ENCODE data around the gene KCTD20.
A peak's percentile ranks its signal among the peaks of the same experiment; 100 is the strongest.
"Not testable (repeated sequence)": the region's sequence is repeated elsewhere in the genome, so short reads cannot be mapped to it uniquely, and the experiment has no call there.

Gene KCTD20

DNA sequence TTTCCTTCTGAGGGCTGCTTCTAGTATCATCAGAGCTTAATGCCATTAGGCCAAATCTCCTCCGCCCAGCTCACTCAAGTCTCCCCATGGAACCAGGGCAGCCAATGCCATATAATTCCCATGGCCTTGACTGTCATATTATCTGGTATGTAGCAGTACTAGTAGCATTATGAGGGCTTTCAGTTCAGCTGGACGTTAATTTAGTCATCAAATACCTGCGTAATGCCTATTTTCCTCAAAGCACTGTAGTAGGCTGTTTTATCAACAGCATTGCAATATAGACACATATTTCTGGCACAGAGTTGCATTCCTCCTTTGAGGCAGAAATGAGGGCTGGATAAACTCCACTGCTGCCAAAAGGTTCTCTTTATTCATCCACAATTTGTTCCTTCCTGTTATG lies 1.7 kb downstream of the KCTD20 start:
- TF ChIP-seq, protein P1, sequence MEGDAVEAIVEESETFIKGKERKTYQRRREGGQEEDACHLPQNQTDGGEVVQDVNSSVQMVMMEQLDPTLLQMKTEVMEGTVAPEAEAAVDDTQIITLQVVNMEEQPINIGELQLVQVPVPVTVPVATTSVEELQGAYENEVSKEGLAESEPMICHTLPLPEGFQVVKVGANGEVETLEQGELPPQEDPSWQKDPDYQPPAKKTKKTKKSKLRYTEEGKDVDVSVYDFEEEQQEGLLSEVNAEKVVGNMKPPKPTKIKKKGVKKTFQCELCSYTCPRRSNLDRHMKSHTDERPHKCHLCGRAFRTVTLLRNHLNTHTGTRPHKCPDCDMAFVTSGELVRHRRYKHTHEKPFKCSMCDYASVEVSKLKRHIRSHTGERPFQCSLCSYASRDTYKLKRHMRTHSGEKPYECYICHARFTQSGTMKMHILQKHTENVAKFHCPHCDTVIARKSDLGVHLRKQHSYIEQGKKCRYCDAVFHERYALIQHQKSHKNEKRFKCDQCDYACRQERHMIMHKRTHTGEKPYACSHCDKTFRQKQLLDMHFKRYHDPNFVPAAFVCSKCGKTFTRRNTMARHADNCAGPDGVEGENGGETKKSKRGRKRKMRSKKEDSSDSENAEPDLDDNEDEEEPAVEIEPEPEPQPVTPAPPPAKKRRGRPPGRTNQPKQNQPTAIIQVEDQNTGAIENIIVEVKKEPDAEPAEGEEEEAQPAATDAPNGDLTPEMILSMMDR (conservative IDR thresholded peaks at IDR 0.05; ENCODE audit: low read length), result no peak
- DNase-seq (ENCODE audit: low read depth), result peak; percentile 83
- peak overlapping the region; percentile 85 for H3K4me3 ChIP-seq (ENCODE audit: low read length)

DNA sequence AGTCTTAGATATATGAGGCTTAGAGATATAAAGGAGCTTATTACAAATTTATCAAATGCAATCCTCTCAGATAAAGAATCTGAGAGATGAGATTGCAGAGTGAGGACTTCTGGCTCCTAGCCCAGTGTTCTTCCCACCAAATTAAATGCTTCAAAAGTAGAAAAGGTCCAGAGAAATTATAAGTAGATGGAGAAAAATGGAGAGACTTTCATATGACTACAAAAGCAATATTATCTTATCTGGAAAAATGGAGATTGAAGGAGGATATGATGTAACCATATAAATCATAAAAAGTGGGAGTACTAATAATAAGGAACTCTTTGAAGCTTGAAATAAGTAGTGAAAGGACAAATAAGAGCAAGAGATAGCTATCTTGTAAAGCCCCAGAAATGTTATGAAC lies 2.8 kb downstream of the KCTD20 start:
- TF ChIP-seq, protein P1 (conservative IDR thresholded peaks at IDR 0.05; ENCODE audit: low read length), result no peak
- no peak for DNase-seq (ENCODE audit: low read depth)
- no peak overlapping the region for H3K4me3 ChIP-seq (ENCODE audit: low read length)

DNA sequence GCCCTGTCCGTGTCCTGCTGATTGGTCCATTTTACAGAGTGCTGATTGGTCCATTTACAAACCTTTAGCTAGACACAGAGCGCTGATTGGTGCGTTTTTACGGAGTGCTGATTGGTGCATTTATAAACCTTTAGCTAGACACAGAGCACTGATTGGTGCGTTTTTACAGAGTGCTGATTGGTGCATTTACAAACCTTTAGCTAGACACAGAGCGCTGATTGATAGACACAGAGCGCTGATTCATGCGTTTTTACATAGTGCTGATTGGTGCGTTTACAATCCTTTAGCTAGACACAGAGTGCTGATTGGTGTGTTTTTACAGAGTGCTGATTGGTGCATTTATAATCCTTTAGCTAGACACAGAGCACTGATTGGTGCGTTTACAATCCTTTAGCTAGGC lies 6.4 kb downstream of the KCTD20 start:
- H3K4me3 ChIP-seq (ENCODE audit: low read length); DNase-seq (ENCODE audit: low read depth): not testable (repeated sequence)

DNA sequence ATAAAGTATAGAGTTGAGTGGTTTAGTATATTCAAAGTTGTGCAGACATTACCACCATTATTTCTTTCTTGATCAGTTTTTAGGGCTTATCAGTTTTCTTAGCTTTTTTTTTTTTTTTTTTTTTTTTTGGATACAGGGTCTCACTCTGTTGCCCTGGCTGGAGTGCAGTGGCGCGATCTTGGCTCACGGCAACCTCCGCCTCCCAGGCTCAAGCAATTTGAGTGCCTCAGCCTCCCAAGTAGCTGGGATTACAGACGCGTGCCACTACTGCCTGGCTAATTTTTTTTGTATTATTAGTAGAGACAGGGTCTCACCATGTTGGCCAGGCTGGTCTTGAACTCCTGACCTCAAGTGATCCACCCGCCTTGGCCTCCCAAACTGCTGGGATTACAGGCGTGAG lies 10.1 kb downstream of the KCTD20 start:
- not testable (repeated sequence) for DNase-seq (ENCODE audit: low read depth); H3K4me3 ChIP-seq (ENCODE audit: low read length)

- no peak for DNase-seq (ENCODE audit: low read depth)
- TF ChIP-seq, protein P1 (conservative IDR thresholded peaks at IDR 0.05; ENCODE audit: low read length), result no peak
- no peak overlapping the region for H3K4me3 ChIP-seq (ENCODE audit: low read length)
Observed at GRCh38 chr6:36455486-36456027, 12.8 kb downstream of the KCTD20 start.

DNA sequence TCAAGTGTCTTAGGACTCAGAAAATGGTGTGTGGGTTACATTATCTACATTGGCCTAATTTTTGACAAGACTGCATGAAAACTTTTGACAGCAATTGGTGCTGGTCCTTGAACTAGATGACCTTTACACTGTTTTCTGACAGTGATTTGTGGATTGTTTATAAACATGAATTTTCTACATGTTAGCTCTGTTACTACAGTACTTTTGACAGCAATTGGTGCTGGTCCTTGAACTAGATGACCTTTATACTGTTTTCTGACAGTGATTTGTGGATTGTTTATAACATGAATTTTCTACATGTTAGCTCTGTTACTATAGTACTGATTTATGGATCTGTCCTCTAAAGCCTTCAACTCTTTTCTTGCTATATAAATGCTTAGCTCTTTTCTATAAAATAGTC lies 16.7 kb downstream of the KCTD20 start:
- TF ChIP-seq, protein P1 (conservative IDR thresholded peaks at IDR 0.05; ENCODE audit: low read length), result no peak
- H3K4me3 ChIP-seq (ENCODE audit: low read length), result no peak overlapping the region
- DNase-seq (ENCODE audit: low read depth), result no peak

DNA sequence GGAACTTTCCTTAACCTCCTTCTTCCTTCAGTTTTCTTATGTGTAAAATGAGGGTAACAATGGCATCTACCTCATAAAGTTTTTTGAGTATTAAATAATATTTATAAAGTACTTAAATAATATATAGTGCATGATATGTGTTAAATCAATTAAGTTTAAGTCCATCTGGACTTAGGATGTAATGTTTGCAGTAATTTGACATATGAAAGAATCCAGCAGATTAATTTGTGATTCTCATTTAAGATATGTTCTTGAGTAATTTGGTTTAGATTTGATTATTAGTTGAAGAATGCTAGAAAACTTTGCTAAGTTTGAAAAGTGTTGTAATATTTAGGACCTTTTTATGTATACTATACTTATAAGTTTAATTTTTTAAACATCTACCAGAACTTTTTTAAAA lies 18.1 kb downstream of the KCTD20 start:
- no peak overlapping the region for H3K4me3 ChIP-seq (ENCODE audit: low read length)
- no peak for DNase-seq (ENCODE audit: low read depth)
- TF ChIP-seq, protein P1 (conservative IDR thresholded peaks at IDR 0.05; ENCODE audit: low read length), result no peak

DNA sequence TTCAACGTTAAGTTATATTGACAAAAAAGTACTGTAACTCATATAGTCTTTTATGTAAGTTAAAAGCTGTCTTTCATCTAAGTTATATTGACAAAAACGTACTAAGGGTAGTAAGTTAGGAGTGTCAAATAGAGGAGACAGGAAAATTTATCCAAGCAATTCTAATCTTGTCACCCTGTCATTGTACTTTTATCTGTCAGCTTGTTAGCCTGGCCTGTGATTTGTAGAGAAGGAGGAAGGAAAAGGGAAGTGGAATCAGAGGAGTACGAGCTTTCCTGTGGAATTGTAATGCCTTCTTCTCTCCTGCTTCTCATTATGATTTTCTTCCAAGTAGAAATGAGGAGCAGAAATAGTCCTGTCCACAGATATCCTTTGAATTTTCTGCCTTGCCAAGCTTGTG lies 18.8 kb downstream of the KCTD20 start:
- TF ChIP-seq, protein P1 (conservative IDR thresholded peaks at IDR 0.05; ENCODE audit: low read length), result no peak

More for the DNA sequence above, 18.8 kb downstream of the KCTD20 start:
- H3K4me3 ChIP-seq (ENCODE audit: low read length), result no peak overlapping the region
- no peak for DNase-seq (ENCODE audit: low read depth)

Data from AG10803 (cell line).